PC-9 (cell line): ENCODE results near the gene RTN4R.

Experiments
- EZH2 ChIP-seq: fragments of 200-600 bp; sonication (generic); IDR thresholded peaks from 2 replicates; pipeline ENCODE4 v1.8.0; 2017; ENCODE audit warnings: antibody characterized with exemption, low read depth
- TF ChIP-seq, protein P1 (sequence below): fragments of 200-600 bp; sonication (generic); conservative IDR thresholded peaks from 2 replicates; pipeline ENCODE4 v1.6.1; 2017; ENCODE audit warnings: mixed run types, antibody characterized with exemption, mild to moderate bottlenecking, moderate library complexity

DNA sequence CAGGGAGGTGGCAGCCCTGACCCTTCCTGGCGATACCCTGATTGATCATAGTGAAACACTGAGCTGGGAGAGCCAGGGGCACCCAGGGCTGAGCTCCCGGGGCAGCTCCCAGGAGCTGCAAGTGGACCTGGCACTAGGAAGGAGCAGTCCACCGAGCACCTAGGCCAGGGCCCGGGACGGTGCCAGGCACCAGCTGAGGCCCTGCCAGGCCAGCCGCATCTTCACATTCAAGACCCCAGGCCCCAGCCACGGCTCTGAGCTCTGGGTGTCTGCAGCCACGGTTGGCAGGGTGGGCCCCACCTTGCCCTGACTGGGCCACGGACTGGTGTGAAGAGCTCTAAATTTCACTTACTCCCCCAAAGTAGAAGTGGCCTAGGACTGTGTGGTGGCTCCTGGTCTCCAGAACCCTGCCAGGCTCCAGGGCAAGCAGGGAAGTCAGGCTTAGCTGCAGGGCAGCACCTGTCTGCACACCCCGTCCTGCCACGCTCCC lies 58.3 kb downstream of the RTN4R start:
- TF ChIP-seq, protein P1, sequence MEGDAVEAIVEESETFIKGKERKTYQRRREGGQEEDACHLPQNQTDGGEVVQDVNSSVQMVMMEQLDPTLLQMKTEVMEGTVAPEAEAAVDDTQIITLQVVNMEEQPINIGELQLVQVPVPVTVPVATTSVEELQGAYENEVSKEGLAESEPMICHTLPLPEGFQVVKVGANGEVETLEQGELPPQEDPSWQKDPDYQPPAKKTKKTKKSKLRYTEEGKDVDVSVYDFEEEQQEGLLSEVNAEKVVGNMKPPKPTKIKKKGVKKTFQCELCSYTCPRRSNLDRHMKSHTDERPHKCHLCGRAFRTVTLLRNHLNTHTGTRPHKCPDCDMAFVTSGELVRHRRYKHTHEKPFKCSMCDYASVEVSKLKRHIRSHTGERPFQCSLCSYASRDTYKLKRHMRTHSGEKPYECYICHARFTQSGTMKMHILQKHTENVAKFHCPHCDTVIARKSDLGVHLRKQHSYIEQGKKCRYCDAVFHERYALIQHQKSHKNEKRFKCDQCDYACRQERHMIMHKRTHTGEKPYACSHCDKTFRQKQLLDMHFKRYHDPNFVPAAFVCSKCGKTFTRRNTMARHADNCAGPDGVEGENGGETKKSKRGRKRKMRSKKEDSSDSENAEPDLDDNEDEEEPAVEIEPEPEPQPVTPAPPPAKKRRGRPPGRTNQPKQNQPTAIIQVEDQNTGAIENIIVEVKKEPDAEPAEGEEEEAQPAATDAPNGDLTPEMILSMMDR, result no peak
- no peak for TF ChIP-seq EZH2
